BJ (cell line): ENCODE measurements around the gene SSTR3. TPM values are rescaled to one million over a fixed set of nuclear protein-coding genes. Genes with fewer than 3 reads are reported as not detected.

Experiments
- CTCF ChIA-PET: fragments of 350-600 bp; formaldehyde crosslinking; extraction: SDS; loops from one replicate; lab custom pipeline; 2021; ENCODE audit warnings: antibody characterized with exemption, inconsistent platforms; lab: Yijun Ruan, JAX
- POLR2A ChIA-PET: fragments of 300-600 bp; sonication (Branson Sonifier 250); formaldehyde crosslinking; extraction: SDS; loops from one replicate; lab custom pipeline; 2021; ENCODE audit warnings: antibody characterized with exemption; lab: Charles Lee
- DNase-seq: peaks from one replicate; pipeline ENCODE4 v3.0.0-alpha.2; 2011; ENCODE audit warnings: low read depth
- H3K27me3 ChIP-seq: 2 replicates; pipeline ENCODE4 v1.6.0; 2011; ENCODE audit warnings: low read length; ENCODE audit not compliant: control insufficient read depth, insufficient read depth
- H3K36me3 ChIP-seq: 2 replicates; pipeline ENCODE4 v1.5.1; 2011; ENCODE audit warnings: low read length; ENCODE audit not compliant: control insufficient read depth, insufficient read depth
- H3K4me3 ChIP-seq: 2 replicates; pipeline ENCODE4 v1.5.1; 2011; ENCODE audit warnings: low read depth, mild to moderate bottlenecking, control low read depth, low read length
- polyA plus RNA-seq: library from polyadenylated mRNA; depleted of rRNA; stranded (reverse); fragments of >200 nt; gene quantifications from 2 replicates; pipeline ENCODE4 v1.2.3, GENCODE V29; 2011
- TF ChIP-seq, protein P1 (sequence below): IDR thresholded peaks from 2 replicates; pipeline ENCODE4 v1.5.1; 2011; ENCODE audit warnings: low read depth, mild to moderate bottlenecking, control low read depth, inconsistent platforms, low read length, moderate library complexity; ENCODE audit not compliant: insufficient read depth

SSTR3 gene
- polyA plus RNA-seq, 1 experiment = not detected

- POLR2A ChIA-PET = no interaction called here
- Histone ChIP-seq H3K27me3 (peaks cover 19% of the 10 kb centered on the region), H3K36me3 (no peaks in the 10 kb centered on the region), H3K4me3 (no peak overlapping the region)
- DNase-seq = no peak
- CTCF ChIA-PET = interaction anchor here (1.0 kb wide), 1 partner anchor 14 kb away, joined by 4 read pairs; no protein-coding TSS in a partner anchor
- TF ChIP-seq, protein P1, sequence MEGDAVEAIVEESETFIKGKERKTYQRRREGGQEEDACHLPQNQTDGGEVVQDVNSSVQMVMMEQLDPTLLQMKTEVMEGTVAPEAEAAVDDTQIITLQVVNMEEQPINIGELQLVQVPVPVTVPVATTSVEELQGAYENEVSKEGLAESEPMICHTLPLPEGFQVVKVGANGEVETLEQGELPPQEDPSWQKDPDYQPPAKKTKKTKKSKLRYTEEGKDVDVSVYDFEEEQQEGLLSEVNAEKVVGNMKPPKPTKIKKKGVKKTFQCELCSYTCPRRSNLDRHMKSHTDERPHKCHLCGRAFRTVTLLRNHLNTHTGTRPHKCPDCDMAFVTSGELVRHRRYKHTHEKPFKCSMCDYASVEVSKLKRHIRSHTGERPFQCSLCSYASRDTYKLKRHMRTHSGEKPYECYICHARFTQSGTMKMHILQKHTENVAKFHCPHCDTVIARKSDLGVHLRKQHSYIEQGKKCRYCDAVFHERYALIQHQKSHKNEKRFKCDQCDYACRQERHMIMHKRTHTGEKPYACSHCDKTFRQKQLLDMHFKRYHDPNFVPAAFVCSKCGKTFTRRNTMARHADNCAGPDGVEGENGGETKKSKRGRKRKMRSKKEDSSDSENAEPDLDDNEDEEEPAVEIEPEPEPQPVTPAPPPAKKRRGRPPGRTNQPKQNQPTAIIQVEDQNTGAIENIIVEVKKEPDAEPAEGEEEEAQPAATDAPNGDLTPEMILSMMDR = no peak
Observed at GRCh38 chr22:37213218-37213855, 1.1 kb upstream of the SSTR3 start.

DNA sequence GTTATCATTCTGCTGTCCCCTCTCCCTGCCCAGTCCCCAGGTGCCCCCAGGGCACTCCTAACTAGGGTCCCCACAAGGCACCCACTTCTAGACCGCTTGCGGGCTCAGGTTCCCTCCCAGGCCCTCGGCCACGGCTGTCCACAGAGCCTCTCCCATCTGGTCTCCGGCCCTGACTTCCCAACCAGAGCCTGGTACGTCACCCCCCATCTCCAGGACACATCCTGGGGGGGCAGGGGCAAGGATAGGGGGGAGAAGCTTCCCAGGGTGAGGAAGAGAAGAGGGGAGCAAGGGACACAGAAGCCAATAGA lies 457 bp downstream of the SSTR3 start:
- Histone ChIP-seq H3K27me3 (peaks cover 19% of the 10 kb centered on the region), H3K4me3 (no peak overlapping the region), H3K36me3 (no peaks in the 10 kb centered on the region)
- DNase-seq = no peak
- TF ChIP-seq, protein P1 = no peak
- ChIA-PET CTCF (interaction anchor here (0.7 to 4.5 kb wide), 3 partner anchors 12 to 849 kb away, joined by 3 to 28 read pairs (median 3); no protein-coding TSS in a partner anchor), POLR2A (no interaction called here)

DNA sequence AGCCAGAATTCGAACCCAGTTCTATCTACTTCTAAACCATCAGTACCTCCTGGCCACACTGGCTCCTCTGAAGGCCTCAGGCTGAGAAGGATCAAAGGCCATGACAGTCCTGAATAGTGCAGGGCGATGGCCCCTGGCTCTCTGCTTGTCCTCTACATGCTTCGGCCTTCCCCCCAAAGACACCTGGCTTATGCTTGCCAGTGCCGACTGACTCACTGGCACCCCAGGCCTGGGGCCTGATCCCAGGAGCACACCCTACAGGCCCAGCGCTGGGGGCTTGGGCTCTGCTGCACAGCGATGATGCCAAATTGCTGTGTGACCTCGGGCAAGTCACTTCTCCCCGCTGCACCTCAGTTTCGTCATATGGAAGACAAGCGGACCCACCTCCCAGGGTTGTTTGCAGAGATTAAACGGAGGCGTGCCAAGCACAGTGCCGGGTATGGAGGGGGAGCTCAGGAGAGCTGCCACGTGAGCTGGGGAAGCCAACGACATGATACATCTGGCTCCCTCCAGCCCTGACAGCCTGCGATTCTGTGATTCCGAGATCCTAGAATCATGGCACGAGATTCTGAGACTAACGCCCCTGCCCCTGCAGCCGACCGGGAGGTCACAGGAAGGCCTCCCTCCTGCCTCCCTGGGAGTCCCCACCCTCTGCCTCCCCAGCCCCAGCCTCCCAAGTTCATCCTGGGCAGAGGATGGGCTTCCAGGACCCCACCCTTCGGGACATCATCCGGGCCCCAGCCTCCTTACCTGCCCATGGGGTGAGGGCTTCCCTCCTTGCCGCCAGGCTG lies 1.0 kb downstream of the SSTR3 start:
- TF ChIP-seq, protein P1 = no peak
- no peak for DNase-seq
- Histone ChIP-seq H3K27me3 (peaks cover 19% of the 10 kb centered on the region), H3K4me3 (no peak overlapping the region), H3K36me3 (no peaks in the 10 kb centered on the region)
- POLR2A ChIA-PET = interaction anchor here (0.7 kb wide), 1 partner anchor 18 kb away, joined by 3 read pairs; no protein-coding TSS in a partner anchor
- CTCF ChIA-PET = interaction anchor here (0.7 to 4.5 kb wide), 3 partner anchors 11 to 849 kb away, joined by 3 to 28 read pairs (median 3); no protein-coding TSS in a partner anchor

DNA sequence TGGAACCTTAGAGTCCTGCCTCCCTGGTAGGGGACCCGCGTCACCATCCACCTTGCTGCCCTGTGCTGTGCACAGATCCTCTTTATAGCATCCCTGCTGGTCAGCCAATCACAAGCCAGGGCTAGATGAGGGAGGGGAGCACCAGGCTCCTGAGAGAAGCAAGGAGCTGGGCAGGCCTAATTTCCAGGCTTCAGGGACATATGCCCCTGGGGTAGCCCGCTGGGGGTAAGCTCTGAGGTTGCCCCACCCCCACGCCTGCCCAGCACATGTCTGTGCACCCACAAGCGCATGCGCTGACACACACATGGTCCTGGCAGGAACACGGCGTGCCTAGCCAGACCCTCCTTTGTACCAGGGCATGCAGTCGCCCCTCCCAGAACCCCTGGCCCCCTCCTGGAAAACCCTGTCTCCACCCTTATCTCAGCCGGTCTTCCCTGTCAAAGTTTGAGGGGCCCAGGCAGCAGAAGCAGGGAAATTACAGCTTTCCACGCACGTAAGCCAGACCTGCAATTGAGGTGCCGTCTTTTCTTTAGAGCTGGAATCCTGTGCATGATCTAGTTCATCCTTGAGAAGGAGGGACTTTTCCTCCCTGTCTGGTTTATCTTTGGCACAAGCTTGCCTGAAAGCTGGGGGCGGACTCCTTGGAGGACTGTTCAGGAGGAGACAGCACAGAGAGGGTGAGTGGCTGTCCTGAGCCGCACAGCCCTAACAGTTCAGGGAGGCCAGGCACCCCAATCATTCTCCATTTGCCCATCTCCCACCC lies 2.1 kb downstream of the SSTR3 start:
- ChIA-PET CTCF (interaction anchor here (0.9 to 4.5 kb wide), 3 partner anchors 10 to 15 kb away, joined by 4 to 28 read pairs (median 6); no protein-coding TSS in a partner anchor), POLR2A (no interaction called here)
- peaks cover 19% of the 10 kb centered on the region for H3K27me3 ChIP-seq
- DNase-seq = no peak
- TF ChIP-seq, protein P1 = no peak
- H3K4me3 ChIP-seq = no peak overlapping the region
- no peaks in the 10 kb centered on the region for H3K36me3 ChIP-seq
